ENCODE data around the gene SMPD3. TPM values are rescaled to one million over a fixed set of nuclear protein-coding genes. Genes with fewer than 3 reads are reported as not detected.

The SMPD3 gene
- total and polyA plus RNA-seq, 9 of the 15 experiments (the other 6 are each of a cell fraction or from before 2014, with no cell fraction given), result 0.03 to 1.2 (median 0.18) TPM

DNA sequence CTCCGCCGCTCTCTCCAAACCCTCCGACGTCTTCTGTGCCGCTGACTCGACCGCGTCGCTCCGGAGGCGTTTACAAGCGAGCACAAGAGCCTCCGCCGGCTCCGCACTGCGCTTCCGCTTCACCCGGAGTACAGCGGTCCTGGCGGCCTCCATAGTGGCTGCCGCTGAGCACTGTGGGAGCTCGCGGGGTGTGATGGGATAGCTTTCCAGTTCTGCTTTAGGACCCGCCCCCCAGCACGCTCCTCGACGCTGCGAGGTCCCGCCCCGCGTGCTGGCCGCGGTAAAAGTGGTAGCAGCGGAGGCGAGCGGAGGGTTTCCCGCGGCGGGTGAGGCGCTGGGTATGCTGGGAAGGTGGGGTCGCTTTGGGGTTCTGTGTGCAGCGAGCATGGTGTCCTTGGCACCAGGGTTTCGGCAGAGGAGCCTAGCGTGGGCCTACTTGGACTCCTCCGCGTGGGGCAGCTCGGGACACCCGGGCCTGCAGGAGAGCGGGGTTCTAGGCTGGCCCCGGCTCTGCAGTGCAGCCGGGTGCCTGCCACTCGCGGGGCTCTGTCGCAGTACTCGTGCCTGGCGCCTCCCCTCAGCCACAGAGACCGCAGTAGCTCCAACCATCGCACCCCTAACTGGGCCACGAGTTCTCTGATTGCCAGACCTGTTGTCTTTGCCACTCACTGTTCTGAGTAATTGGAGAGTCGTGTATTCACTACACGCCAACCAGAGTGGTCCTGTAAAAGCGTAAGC lies 137.4 kb downstream of the SMPD3 start, which contains the start of the genes PRMT7 and SLC7A6OS (continued):
- no peak for TF ChIP-seq NR4A1 (CRISPR knock-in tag; IDR thresholded peaks at IDR 0.05)
- no peak for TF ChIP-seq NR4A1 (tag; IDR thresholded peaks at IDR 0.05)
- peak; percentile 87 for TF ChIP-seq ZNF143 (CRISPR knock-in tag; IDR thresholded peaks at IDR 0.05)
- TF ChIP-seq BDP1 (IDR thresholded peaks at IDR 0.05; ENCODE audit: insufficient read depth, insufficient read length), result no peak
- TF ChIP-seq CUX1 (CRISPR knock-in tag; IDR thresholded peaks at IDR 0.05), result no peak
- TF ChIP-seq POLR2B (IDR thresholded peaks at IDR 0.05; ENCODE audit: low read depth, partially characterized antibody), result peak; percentile 93
- no peak for TF ChIP-seq MEF2A (IDR thresholded peaks at IDR 0.05; ENCODE audit: control insufficient read depth, low read depth, low read length)
- TF ChIP-seq MCM7 (IDR thresholded peaks at IDR 0.05), result no peak
- 0 out of 2 replicates have a peak, but pooled peaks have one; percentile 19 for TF ChIP-seq SMARCA4 (IDR thresholded peaks at IDR 0.05)
- TF ChIP-seq ZNF766 (CRISPR knock-in tag; conservative IDR thresholded peaks at IDR 0.05), result peak; percentile 72
- TF ChIP-seq, protein P1, sequence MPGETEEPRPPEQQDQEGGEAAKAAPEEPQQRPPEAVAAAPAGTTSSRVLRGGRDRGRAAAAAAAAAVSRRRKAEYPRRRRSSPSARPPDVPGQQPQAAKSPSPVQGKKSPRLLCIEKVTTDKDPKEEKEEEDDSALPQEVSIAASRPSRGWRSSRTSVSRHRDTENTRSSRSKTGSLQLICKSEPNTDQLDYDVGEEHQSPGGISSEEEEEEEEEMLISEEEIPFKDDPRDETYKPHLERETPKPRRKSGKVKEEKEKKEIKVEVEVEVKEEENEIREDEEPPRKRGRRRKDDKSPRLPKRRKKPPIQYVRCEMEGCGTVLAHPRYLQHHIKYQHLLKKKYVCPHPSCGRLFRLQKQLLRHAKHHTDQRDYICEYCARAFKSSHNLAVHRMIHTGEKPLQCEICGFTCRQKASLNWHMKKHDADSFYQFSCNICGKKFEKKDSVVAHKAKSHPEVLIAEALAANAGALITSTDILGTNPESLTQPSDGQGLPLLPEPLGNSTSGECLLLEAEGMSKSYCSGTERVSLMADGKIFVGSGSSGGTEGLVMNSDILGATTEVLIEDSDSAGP (CRISPR knock-in tag; IDR thresholded peaks at IDR 0.05), result no peak
- no peak for TF ChIP-seq FOSL1 (tag; conservative IDR thresholded peaks at IDR 0.05)
- no peak for TF ChIP-seq NR2F6 (CRISPR knock-in tag; IDR thresholded peaks at IDR 0.05)
- TF ChIP-seq TBP (optimal IDR thresholded peaks at IDR 0.05; ENCODE audit: low read depth, low read length), result peak; percentile 81
- no peak for TF ChIP-seq EWSR1 (IDR thresholded peaks at IDR 0.05; ENCODE audit: borderline replicate concordance, low read depth, partially characterized antibody)
- TF ChIP-seq MED1 (CRISPR knock-in tag; IDR thresholded peaks at IDR 0.05; ENCODE audit: borderline replicate concordance), result no peak
- no peak for TF ChIP-seq CREBBP (IDR thresholded peaks at IDR 0.05; ENCODE audit: low read depth, low read length)
- TF ChIP-seq ZNF583 (CRISPR knock-in tag; IDR thresholded peaks at IDR 0.05), result 0 out of 2 replicates have a peak, but pooled peaks have one; percentile 15
- TF ChIP-seq, protein P2, sequence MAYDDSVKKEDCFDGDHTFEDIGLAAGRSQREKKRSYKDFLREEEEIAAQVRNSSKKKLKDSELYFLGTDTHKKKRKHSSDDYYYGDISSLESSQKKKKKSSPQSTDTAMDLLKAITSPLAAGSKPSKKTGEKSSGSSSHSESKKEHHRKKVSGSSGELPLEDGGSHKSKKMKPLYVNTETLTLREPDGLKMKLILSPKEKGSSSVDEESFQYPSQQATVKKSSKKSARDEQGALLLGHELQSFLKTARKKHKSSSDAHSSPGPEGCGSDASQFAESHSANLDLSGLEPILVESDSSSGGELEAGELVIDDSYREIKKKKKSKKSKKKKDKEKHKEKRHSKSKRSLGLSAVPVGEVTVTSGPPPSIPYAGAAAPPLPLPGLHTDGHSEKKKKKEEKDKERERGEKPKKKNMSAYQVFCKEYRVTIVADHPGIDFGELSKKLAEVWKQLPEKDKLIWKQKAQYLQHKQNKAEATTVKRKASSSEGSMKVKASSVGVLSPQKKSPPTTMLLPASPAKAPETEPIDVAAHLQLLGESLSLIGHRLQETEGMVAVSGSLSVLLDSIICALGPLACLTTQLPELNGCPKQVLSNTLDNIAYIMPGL (CRISPR knock-in tag; IDR thresholded peaks at IDR 0.05), result no peak
- TF ChIP-seq POLR3G (IDR thresholded peaks at IDR 0.05; ENCODE audit: extremely low read depth, insufficient read length, insufficient replicate concordance), result no peak
- TF ChIP-seq ZNF444 (CRISPR knock-in tag; IDR thresholded peaks at IDR 0.05), result no peak
